ENCODE measurements around the gene C14orf180. TPM values are rescaled to one million over a fixed set of nuclear protein-coding genes. Genes with fewer than 3 reads are reported as not detected.

The C14orf180 gene
- total RNA-seq, 1 experiment from 2014 or later, result not detected

- Histone ChIP-seq H3K36me3 (ENCODE audit: insufficient read depth, low read length, poor library complexity, severe bottlenecking) (no peaks in the 10 kb centered on the region), H3K27ac (ENCODE audit: low read depth, low read length, poor library complexity, severe bottlenecking) (no peak overlapping the region), H3K27me3 (replicated peaks; ENCODE audit: insufficient read depth, low read depth, low read length, poor library complexity) (no peaks in the 10 kb centered on the region), H3K4me1 (ENCODE audit: insufficient read depth, low read length, poor library complexity, severe bottlenecking) (no peaks in the 10 kb centered on the region), H3K9me3 (ENCODE audit: low read depth, low read length, poor library complexity, severe bottlenecking) (no peaks in the 10 kb centered on the region), H3K4me3 (ENCODE audit: low read depth, low read length, poor library complexity, severe bottlenecking) (no peak overlapping the region)
- ChIA-PET POLR2A (ENCODE audit: low non-redundant PET) (no interaction called here), CTCF (no interaction called here)
- DNase-seq (ENCODE audit: low spot score), result no peak
- no TSS peak for BruUV-seq (replicated peaks)
- intact Hi-C loops (cut with micrococcal nuclease; ENCODE audit: unreplicated experiment), result no loop called here
- TF ChIP-seq EZH2 (IDR thresholded peaks at IDR 0.05; ENCODE audit: borderline replicate concordance, low read depth, low read length, poor library complexity, severe bottlenecking) (no peak), CTCF (conservative IDR thresholded peaks at IDR 0.05; ENCODE audit: low read depth, low read length) (no peak)
Measured at GRCh38 chr14:104591031-104591430, 11.5 kb downstream of the C14orf180 start.

- Histone ChIP-seq H3K36me3 (ENCODE audit: insufficient read depth, low read length, poor library complexity, severe bottlenecking) (no peaks in the 10 kb centered on the region), H3K27me3 (replicated peaks; ENCODE audit: insufficient read depth, low read depth, low read length, poor library complexity) (no peaks in the 10 kb centered on the region), H3K27ac (ENCODE audit: low read depth, low read length, poor library complexity, severe bottlenecking) (no peak overlapping the region), H3K4me1 (ENCODE audit: insufficient read depth, low read length, poor library complexity, severe bottlenecking) (no peaks in the 10 kb centered on the region), H3K9me3 (ENCODE audit: low read depth, low read length, poor library complexity, severe bottlenecking) (no peaks in the 10 kb centered on the region), H3K4me3 (ENCODE audit: low read depth, low read length, poor library complexity, severe bottlenecking) (no peak overlapping the region)
- no TSS peak for BruUV-seq (replicated peaks)
- ChIA-PET POLR2A (ENCODE audit: low non-redundant PET) (no interaction called here), CTCF (no interaction called here)
- TF ChIP-seq EZH2 (IDR thresholded peaks at IDR 0.05; ENCODE audit: borderline replicate concordance, low read depth, low read length, poor library complexity, severe bottlenecking) (no peak), CTCF (conservative IDR thresholded peaks at IDR 0.05; ENCODE audit: low read depth, low read length) (no peak)
- intact Hi-C loops (cut with micrococcal nuclease; ENCODE audit: unreplicated experiment), result no loop called here
- DNase-seq (ENCODE audit: low spot score), result no peak
Measured at GRCh38 chr14:104591506-104592291, 12.1 kb downstream of the C14orf180 start.

GRCh38 chr14:104592292-104592672 lies 12.7 kb downstream of the C14orf180 start:
- DNase-seq (ENCODE audit: low spot score), result no peak
- no TSS peak for BruUV-seq (replicated peaks)
- Histone ChIP-seq H3K4me3 (ENCODE audit: low read depth, low read length, poor library complexity, severe bottlenecking) (no peak overlapping the region), H3K27ac (ENCODE audit: low read depth, low read length, poor library complexity, severe bottlenecking) (no peak overlapping the region), H3K9me3 (ENCODE audit: low read depth, low read length, poor library complexity, severe bottlenecking) (no peaks in the 10 kb centered on the region), H3K4me1 (ENCODE audit: insufficient read depth, low read length, poor library complexity, severe bottlenecking) (no peaks in the 10 kb centered on the region), H3K36me3 (ENCODE audit: insufficient read depth, low read length, poor library complexity, severe bottlenecking) (no peaks in the 10 kb centered on the region), H3K27me3 (replicated peaks; ENCODE audit: insufficient read depth, low read depth, low read length, poor library complexity) (no peaks in the 10 kb centered on the region)
- ChIA-PET CTCF (interaction anchor here (1.1 kb wide), 1 partner anchor 454 kb away, joined by 3 read pairs; no protein-coding TSS in a partner anchor), POLR2A (ENCODE audit: low non-redundant PET) (no interaction called here)
- TF ChIP-seq CTCF (conservative IDR thresholded peaks at IDR 0.05; ENCODE audit: low read depth, low read length), result no peak
- intact Hi-C loops (cut with micrococcal nuclease; ENCODE audit: unreplicated experiment), result no loop called here

Data from A673 (cell line).